Nephron (organoid): Measurements from ENCODE around the gene CLASP2.
"Not testable (repeated sequence)": the region's sequence is repeated elsewhere in the genome, so short reads cannot be mapped to it uniquely, and the experiment has no call there.

Source experiments
- H3K27ac Mint-ChIP-seq, 3 experiments: 2 replicates each; pipeline ENCODE4 v1.8.0; 2020; ENCODE audit warnings: mixed read lengths in 3 of 3, mild to moderate bottlenecking in 2 of 3, moderate library complexity in 1 of 3
- H3K27me3 Mint-ChIP-seq: 2 replicates; pipeline ENCODE4 v1.8.0; 2021; ENCODE audit warnings: low read depth, mild to moderate bottlenecking, moderate library complexity, mixed read lengths
- H3K36me3 Mint-ChIP-seq: 2 replicates; pipeline ENCODE4 v1.8.0; 2020; ENCODE audit warnings: low read depth, mixed read lengths
- H3K4me1 Mint-ChIP-seq: 2 replicates; pipeline ENCODE4 v1.8.0; 2020; ENCODE audit warnings: mixed read lengths
- H3K4me3 Mint-ChIP-seq, 3 experiments: 2 replicates each; pipeline ENCODE4 v1.8.0; 2020; ENCODE audit warnings: mild to moderate bottlenecking in 3 of 3, mixed read lengths in 3 of 3, moderate library complexity in 2 of 3
- H3K9me3 Mint-ChIP-seq: 2 replicates; pipeline ENCODE4 v1.8.0; 2020; ENCODE audit warnings: mixed read lengths
- TF ChIP-seq, protein P1 (sequence below), 3 experiments: fragments of 200-600 bp; sonication (generic); IDR thresholded peaks; one replicate each; pipeline ENCODE4 v1.5.0; 2021; ENCODE audit warnings: antibody characterized with exemption in 3 of 3; ENCODE audit not compliant: unreplicated experiment in 3 of 3

Gene CLASP2

GRCh38 chr3:33717866-33718594 lies at the start of gene CLASP2:
Gene CLASP2 (minus strand): TSS chr3:33718254. CDS start chr3:33718002, 252 bp downstream.
- TF ChIP-seq, protein P1, sequence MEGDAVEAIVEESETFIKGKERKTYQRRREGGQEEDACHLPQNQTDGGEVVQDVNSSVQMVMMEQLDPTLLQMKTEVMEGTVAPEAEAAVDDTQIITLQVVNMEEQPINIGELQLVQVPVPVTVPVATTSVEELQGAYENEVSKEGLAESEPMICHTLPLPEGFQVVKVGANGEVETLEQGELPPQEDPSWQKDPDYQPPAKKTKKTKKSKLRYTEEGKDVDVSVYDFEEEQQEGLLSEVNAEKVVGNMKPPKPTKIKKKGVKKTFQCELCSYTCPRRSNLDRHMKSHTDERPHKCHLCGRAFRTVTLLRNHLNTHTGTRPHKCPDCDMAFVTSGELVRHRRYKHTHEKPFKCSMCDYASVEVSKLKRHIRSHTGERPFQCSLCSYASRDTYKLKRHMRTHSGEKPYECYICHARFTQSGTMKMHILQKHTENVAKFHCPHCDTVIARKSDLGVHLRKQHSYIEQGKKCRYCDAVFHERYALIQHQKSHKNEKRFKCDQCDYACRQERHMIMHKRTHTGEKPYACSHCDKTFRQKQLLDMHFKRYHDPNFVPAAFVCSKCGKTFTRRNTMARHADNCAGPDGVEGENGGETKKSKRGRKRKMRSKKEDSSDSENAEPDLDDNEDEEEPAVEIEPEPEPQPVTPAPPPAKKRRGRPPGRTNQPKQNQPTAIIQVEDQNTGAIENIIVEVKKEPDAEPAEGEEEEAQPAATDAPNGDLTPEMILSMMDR (IDR thresholded peaks at IDR 0.05; ENCODE audit: unreplicated experiment in 3 of 3): no peak
- Mint-ChIP-seq H3K36me3 (peaks cover 3% of the 10 kb centered on the region), H3K9me3 (no peaks in the 10 kb centered on the region), H3K4me3 (peak within 1 kb of the TSS in 2 of 3 experiments; percentile 88 to 92), H3K27ac (peak within 1 kb of the TSS; percentile 82 to 97 (median 96)), H3K27me3 (no peaks in the 10 kb centered on the region), H3K4me1 (peaks cover 6% of the 10 kb centered on the region)

- no peaks in the 10 kb centered on the region for H3K27me3 Mint-ChIP-seq
These were observed 40.8 kb upstream of the CLASP2 start for GRCh38 chr3:33758864-33759263.

DNA sequence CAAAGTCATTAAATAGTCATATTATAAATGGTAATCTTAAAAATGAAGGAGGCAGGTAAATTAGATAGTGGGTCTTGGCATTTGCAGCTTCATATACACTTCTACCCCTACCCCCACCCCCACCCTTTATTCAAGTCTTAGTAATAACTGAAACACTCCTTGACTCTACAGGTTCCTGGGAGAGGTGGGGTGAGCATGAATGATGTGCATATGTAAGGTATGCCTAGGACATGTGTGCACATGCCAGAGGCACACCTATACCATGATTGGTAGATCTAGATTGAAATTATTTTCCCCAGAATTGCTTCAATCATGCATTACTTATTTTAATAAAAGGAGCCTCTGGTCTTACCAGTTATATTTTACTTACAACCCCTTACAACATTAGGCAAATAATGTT lies 40.2 kb upstream of the CLASP2 start:
- Mint-ChIP-seq H3K4me1 (no peaks in the 10 kb centered on the region), H3K27me3 (no peaks in the 10 kb centered on the region), H3K36me3 (no peaks in the 10 kb centered on the region), H3K9me3 (peaks cover 15% of the 10 kb centered on the region), H3K4me3 (no peak overlapping the region), H3K27ac (no peak overlapping the region)
- TF ChIP-seq, protein P1 (IDR thresholded peaks at IDR 0.05; ENCODE audit: unreplicated experiment in 3 of 3): no peak

More at GRCh38 chr3:33758864-33759263, 40.8 kb upstream of the CLASP2 start:
- Mint-ChIP-seq H3K27ac (no peak overlapping the region), H3K4me3 (no peak overlapping the region), H3K9me3 (peaks cover 15% of the 10 kb centered on the region), H3K4me1 (no peaks in the 10 kb centered on the region), H3K36me3 (no peaks in the 10 kb centered on the region)
- TF ChIP-seq, protein P1 (IDR thresholded peaks at IDR 0.05; ENCODE audit: unreplicated experiment in 3 of 3): no peak

- not testable (repeated sequence) for H3K27me3 Mint-ChIP-seq, H3K27ac Mint-ChIP-seq, H3K4me3 Mint-ChIP-seq, H3K36me3 Mint-ChIP-seq, H3K4me1 Mint-ChIP-seq
- peaks cover 15% of the 10 kb centered on the region for H3K9me3 Mint-ChIP-seq
These were observed 36.3 kb upstream of the CLASP2 start for GRCh38 chr3:33754391-33754790.

DNA sequence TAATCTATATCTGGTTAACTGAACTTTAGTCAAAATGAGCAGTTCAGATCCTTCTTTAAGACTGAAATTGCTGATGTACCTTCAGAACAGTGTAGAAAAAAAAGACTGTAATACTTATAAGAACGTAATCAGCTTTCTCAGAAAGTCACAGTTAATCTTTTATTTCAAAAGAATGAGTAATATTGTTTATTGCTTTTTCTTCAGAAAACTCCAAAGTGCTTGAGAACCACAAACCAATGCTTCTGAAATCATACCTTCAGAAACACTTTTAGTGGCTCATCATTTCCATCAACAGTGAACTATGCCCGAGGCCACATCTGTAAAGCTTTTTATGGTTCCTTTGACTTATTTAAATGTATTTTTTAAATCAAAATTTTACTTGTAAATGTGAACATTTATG lies 33.3 kb upstream of the CLASP2 start:
- Mint-ChIP-seq H3K4me1 (no peaks in the 10 kb centered on the region), H3K9me3 (peaks cover 9% of the 10 kb centered on the region), H3K27me3 (no peaks in the 10 kb centered on the region), H3K4me3 (no peak overlapping the region), H3K27ac (no peak overlapping the region), H3K36me3 (no peaks in the 10 kb centered on the region)
- TF ChIP-seq, protein P1 (IDR thresholded peaks at IDR 0.05; ENCODE audit: unreplicated experiment in 3 of 3): no peak

DNA sequence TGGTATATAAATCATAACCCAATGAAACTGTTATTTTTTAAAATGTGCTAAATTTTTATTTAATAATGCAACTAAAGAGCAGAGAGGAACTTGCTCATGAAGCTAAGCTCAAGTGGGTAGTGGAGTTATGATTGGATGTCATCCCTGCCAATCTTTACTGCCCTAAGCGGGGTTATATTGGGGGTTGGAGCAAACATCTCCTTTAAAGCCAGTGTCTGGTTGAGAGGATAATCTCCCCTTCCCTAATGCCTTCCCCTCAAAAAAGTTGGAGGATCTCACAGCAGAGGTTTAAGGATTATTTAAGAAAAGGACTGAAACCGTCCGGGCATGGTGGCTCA lies 32.1 kb upstream of the CLASP2 start:
- Mint-ChIP-seq H3K9me3 (peaks cover 9% of the 10 kb centered on the region), H3K27me3 (no peaks in the 10 kb centered on the region), H3K4me1 (no peaks in the 10 kb centered on the region), H3K27ac (no peak overlapping the region), H3K4me3 (no peak overlapping the region), H3K36me3 (no peaks in the 10 kb centered on the region)
- TF ChIP-seq, protein P1 (IDR thresholded peaks at IDR 0.05; ENCODE audit: unreplicated experiment in 3 of 3): no peak
